K562 (cell line): Measurements from ENCODE around the gene TMEM151A. TPM values are rescaled to one million over a fixed set of nuclear protein-coding genes. Genes with fewer than 3 reads are reported as not detected.

Experiments
- ATF6 ChIP-seq: sonication (generic); formaldehyde crosslinking; IDR thresholded peaks from 2 replicates; pipeline ENCODE4 v1.4.0; 2020; ENCODE audit warnings: mild to moderate bottlenecking, missing genetic modification reagents
- HMG20A ChIP-seq: fragments of 450-650 bp; formaldehyde crosslinking; conservative IDR thresholded peaks from 2 replicates; pipeline ENCODE4 v1.4.0; 2020; ENCODE audit warnings: mild to moderate bottlenecking, mixed read lengths
- HNRNPH1 ChIP-seq: fragments of 200-400 bp; formaldehyde crosslinking; optimal IDR thresholded peaks from 2 replicates; pipeline ENCODE3; 2017; ENCODE audit warnings: low read depth, mild to moderate bottlenecking, low read length, moderate library complexity
- LEF1 ChIP-seq: fragments of 450-650 bp; IDR thresholded peaks from 2 replicates; pipeline ENCODE4 v1.6.1; 2016; ENCODE audit warnings: mild to moderate bottlenecking
- NCOA2 ChIP-seq, 2 experiments: fragments of 450-650 bp; IDR thresholded peaks; 2 replicates each; pipeline ENCODE4 v1.6.1; 2018; ENCODE audit warnings: mild to moderate bottlenecking in 2 of 2, moderate library complexity in 1 of 2; ENCODE audit not compliant: partially characterized antibody in 2 of 2
- NFIC ChIP-seq: fragments of 450-650 bp; IDR thresholded peaks from 2 replicates; pipeline ENCODE4 v1.6.1; 2017; ENCODE audit warnings: mild to moderate bottlenecking, inconsistent platforms
- PTTG1 ChIP-seq: fragments of 450-650 bp; IDR thresholded peaks from 2 replicates; pipeline ENCODE4 v1.6.1; 2016; ENCODE audit warnings: low read depth, mild to moderate bottlenecking, missing genetic modification characterization, missing compliant biosample characterization
- RAD21 ChIP-seq, 2 experiments: fragments of 250-450 bp in 1 of 2; fragments of 450-650 bp in 1 of 2; sonication (Bioruptor Pico) in 1 of 2; formaldehyde crosslinking in 1 of 2; IDR thresholded peaks in 1 of 2; conservative IDR thresholded peaks in 1 of 2; 2 replicates each; pipeline versions ENCODE4 v1.4.0 to v1.8.0; 2020 to 2022; ENCODE audit warnings: mild to moderate bottlenecking in 2 of 2, moderate library complexity in 1 of 2
- RBM15 ChIP-seq: fragments of 200-400 bp; formaldehyde crosslinking; IDR thresholded peaks from 2 replicates; pipeline ENCODE4 v1.6.1; 2018; ENCODE audit warnings: mild to moderate bottlenecking, low read length, moderate library complexity; ENCODE audit not compliant: insufficient read depth
- RBM39 ChIP-seq: fragments of 200-400 bp; formaldehyde crosslinking; optimal IDR thresholded peaks from 2 replicates; pipeline ENCODE3; 2018; ENCODE audit warnings: low read depth, low read length
- SLC30A9 ChIP-seq: fragments of 250-450 bp; sonication (Bioruptor Pico); IDR thresholded peaks from 2 replicates; pipeline ENCODE4 v1.8.0; 2022; ENCODE audit warnings: mild to moderate bottlenecking, moderate library complexity
- SMARCA4 ChIP-seq: fragments of 450-650 bp; IDR thresholded peaks from 2 replicates; pipeline ENCODE4 v1.6.1; 2016
- TBP ChIP-seq: optimal IDR thresholded peaks from 2 replicates; pipeline ENCODE3; 2011; ENCODE audit warnings: low read depth, low read length, improper control_type of control experiment
- ZNF263 ChIP-seq: sonication (generic); formaldehyde crosslinking; IDR thresholded peaks from 2 replicates; pipeline ENCODE4 v1.8.0; 2022; ENCODE audit warnings: mild to moderate bottlenecking, missing genetic modification reagents, borderline replicate concordance
- ZNF609 ChIP-seq: sonication (generic); formaldehyde crosslinking; IDR thresholded peaks from 2 replicates; pipeline ENCODE4 v1.8.1; 2023; ENCODE audit warnings: missing genetic modification reagents, mild to moderate bottlenecking, borderline replicate concordance
- ZSCAN29 ChIP-seq: fragments of 450-650 bp; IDR thresholded peaks from 2 replicates; pipeline ENCODE4 v1.6.1; 2017
- polyA plus RNA-seq, 8 experiments: library from polyadenylated mRNA; depleted of rRNA in 4 of 8; stranded (reverse) in 5 of 8; unstranded in 3 of 8; fragments of >200 nt; fragmentation: Nextera tagmentation in 2 of 8; fragmentation: Illumina TruSeq in 1 of 8; extraction: Ambion mirVana in 2 of 8; extraction: Trizol in 1 of 8; gene quantifications; 2 replicates each; pipeline versions ENCODE4 v1.2.1 to v1.2.3, GENCODE V29; 2011 to 2014; ENCODE audit warnings: inconsistent platforms in 1 of 8, missing spikeins in 1 of 8
- total RNA-seq, 7 experiments: library from RNA; depleted of rRNA in 6 of 7; stranded (reverse); fragments of >200 nt in 6 of 7; fragmentation: Illumina TruSeq in 2 of 7; extraction: Trizol in 2 of 7; gene quantifications; 2 replicates each; pipeline versions ENCODE4 v1.2.1 to v1.2.3, GENCODE V29; 2011 to 2021; ENCODE audit warnings: low replicate concordance in 1 of 7

The TMEM151A gene
- total and polyA plus RNA-seq, 9 of the 15 experiments (the other 6 are each of a cell fraction or from before 2014, with no cell fraction given), result not detected

GRCh38 chr11:66328302-66329144 is 36.8 kb downstream of the TMEM151A start (continued):
- TF ChIP-seq ATF6 (no peak), HNRNPH1 (no peak), RBM39 (no peak), PTTG1 (tag) (no peak), NCOA2 (IDR thresholded peaks at IDR 0.05; ENCODE audit: partially characterized antibody in 2 of 2) (no peak), RAD21 (CRISPR knock-in tag; conservative IDR thresholded peaks at IDR 0.05 in 1 of 2, IDR thresholded peaks at IDR 0.05 in 1 of 2) (peak; percentile 86 to 90), RBM15 (no peak), SMARCA4 (0 out of 2 replicates have a peak, but pooled peaks have one; percentile 20), ZNF609 (CRISPR knock-in tag) (no peak), ZSCAN29 (no peak), SLC30A9 (CRISPR knock-in tag) (no peak), TBP (peak; percentile 44), NFIC (no peak), ZNF263 (CRISPR knock-in tag) (peak; percentile 89), LEF1 (0 out of 2 replicates have a peak, but pooled peaks have one; percentile 24), HMG20A (CRISPR knock-in tag) (no peak)
